Activated CD4-positive, alpha-beta memory T cell treated with anti-CD3 and anti-CD28 coated beads for 36 hours (primary cell): Measurements from ENCODE around the gene PAK5. TPM values are rescaled to one million over a fixed set of nuclear protein-coding genes. Genes with fewer than 3 reads are reported as not detected.

Source experiments
- CTCF ChIA-PET: fragments of 350-600 bp; sonication (Branson Sonifier 250); formaldehyde crosslinking; loops from one replicate; lab custom pipeline; 2021; ENCODE audit warnings: antibody characterized with exemption, inconsistent platforms; lab: Charles Lee
- POLR2A ChIA-PET: fragments of 350-600 bp; sonication (Branson Sonifier 250); formaldehyde crosslinking; loops from one replicate; lab custom pipeline; 2021; ENCODE audit warnings: antibody characterized with exemption; lab: Charles Lee
- DNase-seq: peaks from one replicate; pipeline ENCODE4 v3.0.0-alpha.2; 2020
- H3K27ac Mint-ChIP-seq: one replicate; pipeline ENCODE4 v1.8.0; 2021; ENCODE audit warnings: mixed read lengths
- H3K27me3 Mint-ChIP-seq: one replicate; pipeline ENCODE4 v1.8.0; 2021; ENCODE audit warnings: mixed read lengths
- H3K36me3 Mint-ChIP-seq: one replicate; pipeline ENCODE4 v1.8.0; 2021; ENCODE audit warnings: mixed read lengths
- H3K4me1 Mint-ChIP-seq: one replicate; pipeline ENCODE4 v1.8.0; 2021; ENCODE audit warnings: low read depth, mixed read lengths
- H3K4me3 Mint-ChIP-seq: one replicate; pipeline ENCODE4 v1.8.0; 2021; ENCODE audit warnings: mild to moderate bottlenecking, mixed read lengths
- H3K9me3 Mint-ChIP-seq: one replicate; pipeline ENCODE4 v1.8.0; 2021; ENCODE audit warnings: mixed read lengths
- intact Hi-C: fragments of 100-400 bp; cut with micrococcal nuclease; formaldehyde crosslinking; loops from one replicate; pipeline ENCODE4 v1.15.1; 2023
- total RNA-seq, 2 experiments: library from RNA; stranded (reverse); gene quantifications; one replicate each; pipeline ENCODE4 v1.2.3, GENCODE V29; 2021

Gene PAK5
- total RNA-seq, 2 experiments from 2014 or later, result not detected

DNA sequence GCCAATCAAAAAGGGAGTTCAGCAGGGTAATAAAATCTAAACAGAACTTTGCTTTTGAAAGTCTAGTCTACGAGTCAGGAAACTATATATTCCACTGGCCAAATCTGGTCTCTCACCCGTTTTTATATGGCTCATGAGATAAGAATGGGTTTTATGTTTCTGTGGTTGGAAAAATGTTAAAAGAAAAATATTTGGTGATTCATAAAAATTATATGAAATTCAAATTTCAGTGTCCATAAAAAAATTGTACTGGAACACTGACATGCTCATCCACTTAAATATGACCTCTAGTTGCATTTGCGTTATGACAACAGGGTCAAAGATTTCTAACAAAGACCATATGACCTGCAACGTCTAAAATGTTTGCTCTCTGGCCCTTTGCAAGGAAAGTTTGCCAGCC lies 346.8 kb downstream of the PAK5 start:
- ChIA-PET POLR2A (no interaction called here), CTCF (no interaction called here)
- Mint-ChIP-seq H3K9me3 (peaks cover 5% of the 10 kb centered on the region), H3K27me3 (no peaks in the 10 kb centered on the region), H3K36me3 (no peaks in the 10 kb centered on the region), H3K27ac (no peak overlapping the region), H3K4me1 (no peaks in the 10 kb centered on the region), H3K4me3 (no peak overlapping the region)
- DNase-seq, result no peak
- intact Hi-C loops, result no loop called here

DNA sequence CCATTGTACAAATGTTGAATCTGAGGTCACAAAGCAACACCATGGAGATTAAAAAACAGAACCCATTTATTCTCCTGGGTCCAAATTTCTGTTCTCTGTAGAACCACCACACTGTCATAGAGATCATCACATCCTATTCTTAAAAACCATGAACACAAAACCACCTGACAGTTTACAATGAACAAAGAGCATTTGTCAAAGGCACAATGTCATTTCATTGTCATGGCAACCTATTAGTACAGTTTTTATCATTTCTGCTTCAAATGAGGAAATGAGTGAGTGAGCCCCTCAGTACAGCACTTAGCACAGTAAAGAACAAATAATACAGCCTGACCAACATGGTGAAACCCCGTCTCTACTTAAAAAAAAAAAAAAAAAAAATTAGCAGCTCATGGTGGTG lies 347.6 kb downstream of the PAK5 start:
- Mint-ChIP-seq H3K9me3 (peaks cover 5% of the 10 kb centered on the region), H3K27me3 (no peaks in the 10 kb centered on the region), H3K27ac (no peak overlapping the region), H3K4me3 (no peak overlapping the region), H3K4me1 (no peaks in the 10 kb centered on the region), H3K36me3 (no peaks in the 10 kb centered on the region)
- intact Hi-C loops, result no loop called here
- no peak for DNase-seq
- ChIA-PET CTCF (no interaction called here), POLR2A (no interaction called here)

DNA sequence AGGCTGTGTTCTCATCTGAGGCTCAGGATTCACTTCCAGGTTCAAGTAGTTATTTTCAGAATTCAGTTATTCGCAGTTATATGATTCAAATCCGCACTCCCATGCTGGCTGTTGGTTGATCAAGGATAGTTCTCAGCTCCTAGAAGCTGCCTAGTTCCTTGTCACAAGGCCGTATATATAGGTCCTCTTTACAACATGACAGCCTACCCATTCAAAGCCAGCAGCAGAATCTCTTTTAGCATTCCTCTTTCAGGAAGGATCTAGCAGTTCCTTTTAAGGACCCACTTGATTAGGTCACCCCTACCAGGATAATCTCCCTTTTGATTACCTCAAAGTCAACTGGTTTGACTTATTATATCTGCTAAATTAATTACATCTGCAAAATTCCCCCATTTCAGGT lies 348.2 kb downstream of the PAK5 start:
- POLR2A ChIA-PET, result no interaction called here
- H3K27ac Mint-ChIP-seq, result no peak overlapping the region
- H3K4me1 Mint-ChIP-seq, result no peaks in the 10 kb centered on the region
- peaks cover 2% of the 10 kb centered on the region for H3K9me3 Mint-ChIP-seq
- H3K4me3 Mint-ChIP-seq, result no peak overlapping the region
- no peak for DNase-seq
- H3K27me3 Mint-ChIP-seq, result no peaks in the 10 kb centered on the region
- intact Hi-C loops, result no loop called here
- H3K36me3 Mint-ChIP-seq, result no peaks in the 10 kb centered on the region
- CTCF ChIA-PET, result no interaction called here

DNA sequence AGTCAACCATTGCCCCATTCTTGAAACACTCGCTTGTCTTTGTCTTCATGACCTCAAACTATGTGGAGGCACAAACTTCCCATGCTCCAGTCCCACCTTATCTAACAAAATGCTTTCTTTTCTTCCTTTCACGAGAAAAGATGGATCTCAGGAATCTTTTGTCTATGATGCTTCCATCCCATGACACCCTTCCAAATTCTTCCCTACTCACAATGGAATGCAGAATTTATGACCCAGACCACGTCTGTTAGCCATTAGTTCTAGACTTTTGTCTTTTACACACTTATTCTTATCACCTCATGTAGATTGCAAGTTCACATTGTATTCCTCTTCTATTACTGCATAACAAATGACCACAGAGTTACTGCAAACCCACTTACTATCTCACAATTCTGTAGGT lies 348.7 kb downstream of the PAK5 start:
- H3K27me3 Mint-ChIP-seq, result no peaks in the 10 kb centered on the region
- H3K4me3 Mint-ChIP-seq, result no peak overlapping the region
- peaks cover 2% of the 10 kb centered on the region for H3K9me3 Mint-ChIP-seq
- POLR2A ChIA-PET, result no interaction called here
- no peak overlapping the region for H3K27ac Mint-ChIP-seq
- intact Hi-C loops, result no loop called here
- H3K36me3 Mint-ChIP-seq, result no peaks in the 10 kb centered on the region
- H3K4me1 Mint-ChIP-seq, result no peaks in the 10 kb centered on the region
- CTCF ChIA-PET, result no interaction called here
- DNase-seq, result no peak

DNA sequence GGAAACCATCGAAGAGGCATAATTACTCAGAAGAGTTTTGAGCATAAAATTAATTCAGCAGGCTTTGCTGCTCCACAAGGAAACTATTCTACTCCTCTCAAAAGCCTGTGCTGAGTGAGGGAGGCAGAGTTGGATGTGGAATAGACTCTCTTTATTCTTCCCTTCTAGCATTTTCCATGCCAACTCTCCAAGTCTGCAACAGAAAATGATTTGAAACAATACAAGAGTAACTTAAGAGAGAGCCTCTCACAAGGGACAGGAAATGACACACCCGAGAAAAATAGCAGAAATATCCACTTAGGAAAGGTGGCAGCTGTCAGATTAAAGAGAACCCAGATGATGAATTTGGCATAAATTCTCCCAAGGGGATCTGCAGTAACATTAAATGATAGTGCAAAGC lies 350.8 kb downstream of the PAK5 start:
- no peak for DNase-seq
- Mint-ChIP-seq H3K9me3 (peaks cover 2% of the 10 kb centered on the region), H3K27me3 (no peaks in the 10 kb centered on the region), H3K36me3 (no peaks in the 10 kb centered on the region), H3K27ac (no peak overlapping the region), H3K4me3 (no peak overlapping the region), H3K4me1 (no peaks in the 10 kb centered on the region)
- intact Hi-C loops, result no loop called here
- CTCF ChIA-PET, result no interaction called here
- POLR2A ChIA-PET, result no interaction called here

Other genes with a start within 250 kb of the PAK5 start
- gene ANKEF1, start 195.9 kb upstream of the PAK5 start, total RNA-seq, result 1 to 10 TPM; 1.3 TPM